HEK293 (cell line): ENCODE results near the gene BUB1.
"Not testable (repeated sequence)": the region's sequence is repeated elsewhere in the genome, so short reads cannot be mapped to it uniquely, and the experiment has no call there.

Experiments used
- CTCF ChIA-PET: fragments of 350-600 bp; formaldehyde crosslinking; extraction: SDS; loops from one replicate; lab custom pipeline; 2021; ENCODE audit warnings: antibody characterized with exemption; lab: Yijun Ruan, JAX
- POLR2A ChIA-PET: fragments of 300-600 bp; formaldehyde crosslinking; extraction: SDS; loops from one replicate; lab custom pipeline; 2020; ENCODE audit warnings: antibody characterized with exemption, inconsistent platforms; lab: Yijun Ruan, JAX
- H3K27ac ChIP-seq: fragments of 200-500 bp; sonication (Bioruptor generic); 2 replicates; pipeline ENCODE4 v1.5.1; 2014; ENCODE audit warnings: low read depth, low read length, control low read depth, inconsistent platforms; ENCODE audit errors: extremely low read depth
- H3K36me3 ChIP-seq, 2 experiments: fragments of 200-500 bp in 1 of 2; sonication (Bioruptor generic) in 1 of 2; 1 replicate in 1 of 2; 2 replicates in 1 of 2; pipeline ENCODE4 v1.5.1; 2014 to 2017; ENCODE audit warnings: inconsistent platforms in 2 of 2, low read length in 2 of 2; ENCODE audit not compliant: control insufficient read depth in 2 of 2, insufficient read depth in 1 of 2
- H3K4me1 ChIP-seq: fragments of 200-500 bp; sonication (Bioruptor generic); 2 replicates; pipeline ENCODE4 v1.5.1; 2014; ENCODE audit warnings: mild to moderate bottlenecking, low read length, inconsistent platforms; ENCODE audit not compliant: control insufficient read depth, insufficient read depth
- H3K4me3 ChIP-seq: 2 replicates; pipeline ENCODE4 v1.5.1; 2011; ENCODE audit warnings: low read depth, mild to moderate bottlenecking, control low read depth, low read length, moderate library complexity
- H3K9me3 ChIP-seq: fragments of 200-500 bp; sonication (Bioruptor generic); 2 replicates; pipeline ENCODE4 v1.5.1; 2014; ENCODE audit warnings: low read depth, low read length, inconsistent platforms; ENCODE audit not compliant: control insufficient read depth, insufficient read depth

Gene BUB1

GRCh38 chr2:110602139-110602538 is 75.7 kb downstream of the BUB1 start:
- H3K27ac ChIP-seq, POLR2A ChIA-PET, H3K9me3 ChIP-seq, H3K4me3 ChIP-seq, H3K36me3 ChIP-seq, CTCF ChIA-PET, H3K4me1 ChIP-seq: not testable (repeated sequence)

DNA sequence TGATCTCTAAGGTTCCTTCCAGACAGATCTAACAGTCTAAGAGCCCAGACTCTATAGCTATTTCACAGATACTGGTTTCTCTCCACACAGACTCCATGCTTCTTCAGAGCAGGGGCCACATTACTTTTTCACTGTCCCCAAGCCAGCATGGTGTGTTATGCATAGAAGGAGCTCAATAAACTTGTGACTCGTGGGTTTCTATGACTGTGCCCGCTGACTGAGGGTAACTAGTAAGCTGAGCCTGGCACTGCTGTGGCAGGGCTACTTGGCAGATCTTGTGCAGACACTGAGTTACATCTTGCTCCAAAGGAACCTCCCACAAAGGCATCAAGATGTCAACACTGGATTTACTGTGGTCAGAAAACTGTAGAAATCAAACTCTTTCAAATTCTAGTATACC is 85.9 kb downstream of the BUB1 start:
- H3K36me3 ChIP-seq, H3K27ac ChIP-seq, H3K4me1 ChIP-seq, H3K9me3 ChIP-seq, H3K4me3 ChIP-seq, POLR2A ChIA-PET, CTCF ChIA-PET: not testable (repeated sequence)

- POLR2A ChIA-PET, H3K9me3 ChIP-seq, H3K27ac ChIP-seq, H3K36me3 ChIP-seq, H3K4me3 ChIP-seq, CTCF ChIA-PET, H3K4me1 ChIP-seq: not testable (repeated sequence)
These were observed 88.1 kb downstream of the BUB1 start for GRCh38 chr2:110589677-110590330.

DNA sequence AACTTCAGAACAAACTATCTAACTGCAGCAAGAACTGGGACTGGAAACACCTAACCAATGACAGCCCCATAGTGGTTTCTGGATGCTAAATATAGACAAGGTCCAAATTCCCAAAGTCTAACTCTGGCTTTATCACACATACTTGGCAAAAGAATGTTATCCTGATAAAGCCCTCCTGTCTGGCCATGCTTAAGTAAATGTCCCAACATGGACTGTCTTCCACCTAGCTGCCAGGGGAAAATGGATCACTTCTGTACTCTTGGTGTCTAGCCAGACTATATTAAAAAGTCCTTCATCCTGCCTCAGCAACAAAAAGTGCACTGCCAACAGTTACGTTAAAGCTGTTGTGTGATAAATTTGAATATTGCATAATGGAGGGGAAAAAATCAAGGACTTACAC is 89.3 kb downstream of the BUB1 start:
- H3K4me3 ChIP-seq, CTCF ChIA-PET, H3K4me1 ChIP-seq, POLR2A ChIA-PET, H3K9me3 ChIP-seq, H3K27ac ChIP-seq, H3K36me3 ChIP-seq: not testable (repeated sequence)
